SKM-1 treated with dmso at 0.1 percent for 144 hours (cell line): ENCODE data around the gene VKORC1L1.
"Not testable (repeated sequence)": the region's sequence is repeated elsewhere in the genome, so short reads cannot be mapped to it uniquely, and the experiment has no call there.

ENCODE experiments used
- DNase-seq: peaks from one replicate; lab custom pipeline; 2025; ENCODE audit not compliant: unreplicated experiment; lab: John Stamatoyannopoulos, UW

Gene VKORC1L1

DNA sequence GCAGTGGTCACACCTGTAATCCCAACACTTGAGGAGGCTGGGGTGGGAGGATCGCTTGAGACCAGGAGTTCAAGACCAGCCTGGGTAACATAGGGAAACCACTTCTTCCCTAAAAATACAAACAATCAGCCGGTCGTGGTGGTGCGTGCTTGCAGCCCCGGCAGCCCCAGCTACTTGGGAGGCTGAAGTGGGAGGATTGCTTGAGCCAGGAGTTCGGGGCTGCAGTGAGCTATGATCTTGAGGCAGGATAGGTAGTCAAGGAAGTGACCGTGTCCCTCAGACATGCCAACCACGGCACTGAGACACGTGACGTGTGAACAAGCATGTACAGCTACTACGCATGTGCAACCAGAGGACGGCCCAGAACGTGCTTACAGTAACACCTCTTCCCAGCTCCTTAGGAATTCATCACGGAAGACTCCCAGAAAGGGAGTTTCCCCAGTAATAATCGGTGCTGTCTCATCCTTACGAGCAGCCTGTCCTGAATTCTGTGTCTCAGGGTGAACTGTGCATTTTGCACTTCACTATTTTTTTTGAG, 103.9 kb downstream of the VKORC1L1 start:
- no peak for DNase-seq

DNA sequence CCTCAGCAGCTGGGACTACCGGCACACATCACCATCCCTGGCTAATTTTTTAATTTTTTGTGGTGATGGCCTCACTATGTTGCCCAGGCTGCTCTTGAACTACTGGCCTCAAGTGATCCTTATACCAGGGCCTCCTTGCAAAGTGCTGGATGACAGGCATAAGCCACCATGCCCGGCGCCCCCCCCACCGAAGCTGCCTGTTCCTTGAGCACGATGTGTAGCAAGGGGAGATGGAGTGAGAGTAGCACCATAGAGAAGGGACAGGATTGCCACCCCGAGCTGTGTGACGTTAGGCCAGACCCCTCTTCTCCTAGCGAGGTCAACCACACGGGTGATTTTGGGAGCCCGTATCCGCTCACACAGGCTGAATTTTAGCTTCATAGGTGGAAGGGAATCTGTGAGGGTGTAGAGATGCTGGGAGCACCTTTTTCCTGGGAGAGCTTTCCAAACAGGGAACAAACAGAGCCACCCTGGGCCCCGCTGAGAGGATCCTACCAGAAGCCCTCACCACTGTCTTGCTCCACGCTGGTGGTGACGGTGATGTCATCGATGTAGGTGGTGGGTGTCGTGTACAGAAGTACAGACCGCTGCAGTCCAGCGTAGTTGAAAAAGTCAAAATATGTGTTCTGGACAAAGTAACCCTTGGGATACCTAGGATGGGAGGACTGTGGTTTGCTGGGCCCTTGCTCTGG, 106.2 kb downstream of the VKORC1L1 start:
- no peak for DNase-seq

DNA sequence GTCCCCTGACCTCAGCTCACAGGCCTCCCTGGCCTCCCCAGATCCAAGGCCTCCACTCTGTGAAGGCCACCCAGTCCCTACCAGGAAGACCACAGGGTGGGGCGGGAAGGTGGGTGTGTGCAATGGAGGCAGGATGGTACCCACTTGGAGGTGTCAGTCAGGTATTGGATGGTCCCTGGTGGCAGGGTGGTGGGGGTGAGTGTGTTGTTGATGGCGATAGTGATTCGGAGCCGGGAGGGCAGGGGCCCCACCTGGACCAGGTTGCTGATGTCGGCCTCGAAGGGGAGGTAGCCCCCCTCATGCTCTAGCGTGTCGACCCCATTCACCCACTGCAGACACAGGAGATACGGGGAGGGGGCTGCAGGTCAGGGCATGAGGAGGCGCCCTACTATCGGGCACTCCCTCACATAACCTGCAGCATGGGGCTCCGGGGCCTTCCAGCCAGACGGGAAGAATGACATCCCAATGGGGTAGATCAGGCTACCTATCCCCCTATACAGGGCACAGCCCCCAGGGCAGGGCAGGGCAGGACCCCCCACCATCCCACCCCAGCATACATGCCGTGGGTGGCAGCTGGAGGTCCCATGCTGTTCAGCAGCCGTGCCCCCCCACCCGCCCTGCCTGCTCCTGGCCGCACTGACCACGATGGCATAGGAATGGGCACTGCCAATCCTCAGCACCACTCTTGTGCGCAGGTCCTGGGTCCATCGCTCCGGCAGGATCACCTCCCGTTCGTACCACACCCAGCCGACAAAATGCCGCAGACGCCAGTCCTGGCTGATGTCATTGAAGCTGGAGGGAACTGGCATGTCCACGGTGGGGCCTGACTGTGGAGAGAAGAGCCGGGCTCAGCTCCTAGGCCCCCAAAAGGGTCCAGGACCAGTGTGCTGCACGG, 107.0 kb downstream of the VKORC1L1 start:
- DNase-seq: no peak

DNA sequence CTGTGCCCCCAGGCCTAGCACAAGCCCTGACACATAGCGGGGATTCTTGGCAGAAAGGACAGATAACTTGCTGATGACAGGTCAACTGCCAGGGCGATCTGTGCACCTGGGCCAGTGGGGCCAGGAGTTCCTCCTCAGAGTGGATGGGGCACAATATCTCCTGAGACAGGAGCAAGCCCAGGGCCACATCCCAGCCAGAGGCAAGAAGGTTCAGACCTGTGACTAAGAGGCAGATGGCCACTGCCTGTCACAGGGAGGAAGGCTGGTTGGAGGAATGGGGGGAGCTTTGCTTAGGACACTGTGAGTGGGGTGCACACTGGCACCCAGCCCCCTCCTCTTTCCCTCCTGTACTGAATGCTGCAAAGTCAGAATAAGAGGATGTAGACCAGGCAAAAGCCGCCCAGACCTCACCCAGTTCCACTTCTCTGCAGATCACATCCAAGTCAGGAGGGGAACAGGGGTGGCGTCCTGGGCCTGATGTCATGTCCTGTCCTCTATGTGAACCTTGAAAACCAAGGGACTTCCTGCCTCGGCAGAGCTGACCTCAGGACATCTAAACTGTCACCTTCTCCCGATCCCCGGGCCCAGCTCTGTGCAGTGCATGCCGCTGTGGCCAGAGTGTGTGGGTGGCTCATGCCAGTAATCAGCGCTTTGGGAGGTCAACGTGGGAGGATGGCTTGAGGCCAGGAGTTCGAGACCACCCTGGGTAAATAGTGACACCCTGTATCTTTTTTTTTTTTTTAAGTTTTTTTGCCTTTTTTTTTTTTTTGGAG, 107.8 kb downstream of the VKORC1L1 start:
- DNase-seq: peak; percentile 91

DNA sequence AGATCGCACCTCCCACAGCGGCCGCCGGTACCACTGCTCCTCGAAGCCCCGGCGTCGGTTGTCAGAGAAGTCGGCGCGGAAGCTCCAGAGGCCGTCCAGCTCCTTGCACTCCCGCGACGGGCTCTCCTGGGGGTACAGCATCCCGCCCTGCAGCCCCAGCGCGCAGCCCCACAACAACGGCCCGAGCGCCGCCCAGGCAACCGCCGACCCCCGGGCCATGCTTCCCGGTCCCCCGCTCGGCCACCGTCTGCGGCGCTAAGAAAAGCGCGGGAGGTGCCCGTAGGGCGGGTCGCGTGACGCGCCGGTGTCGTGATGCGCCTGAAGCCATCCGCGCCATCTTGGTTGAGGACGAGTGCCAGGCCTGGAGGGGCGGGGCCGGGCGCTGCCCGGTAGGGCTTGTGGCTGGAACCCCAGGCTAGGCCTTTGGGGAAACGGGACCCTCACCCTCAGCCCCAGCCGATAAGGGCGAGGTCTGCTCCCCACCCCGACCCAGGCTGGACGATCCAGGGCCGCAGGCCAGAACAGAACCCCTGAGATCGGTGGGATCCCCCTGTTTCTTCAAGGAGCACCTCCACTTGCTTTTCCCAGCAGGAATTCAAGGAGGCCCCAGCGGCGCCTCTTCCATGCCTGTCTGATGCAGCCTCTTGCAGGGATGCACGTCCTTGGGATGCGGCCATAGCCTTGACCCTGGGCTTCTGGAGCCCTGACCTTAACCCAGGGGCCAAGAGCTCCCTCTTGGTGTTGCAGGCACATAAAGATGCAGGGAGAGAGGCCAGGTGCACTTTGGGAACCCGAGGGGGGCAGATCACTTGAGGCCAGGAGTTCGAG, 109.3 kb downstream of the VKORC1L1 start, which contains the start of gene GUSB:
GUSB (minus strand) TSS at position 249 of the 828 bp plus-strand sequence; CDS start at position 219, 30 bp downstream.
- peak; percentile 81 for DNase-seq

DNA sequence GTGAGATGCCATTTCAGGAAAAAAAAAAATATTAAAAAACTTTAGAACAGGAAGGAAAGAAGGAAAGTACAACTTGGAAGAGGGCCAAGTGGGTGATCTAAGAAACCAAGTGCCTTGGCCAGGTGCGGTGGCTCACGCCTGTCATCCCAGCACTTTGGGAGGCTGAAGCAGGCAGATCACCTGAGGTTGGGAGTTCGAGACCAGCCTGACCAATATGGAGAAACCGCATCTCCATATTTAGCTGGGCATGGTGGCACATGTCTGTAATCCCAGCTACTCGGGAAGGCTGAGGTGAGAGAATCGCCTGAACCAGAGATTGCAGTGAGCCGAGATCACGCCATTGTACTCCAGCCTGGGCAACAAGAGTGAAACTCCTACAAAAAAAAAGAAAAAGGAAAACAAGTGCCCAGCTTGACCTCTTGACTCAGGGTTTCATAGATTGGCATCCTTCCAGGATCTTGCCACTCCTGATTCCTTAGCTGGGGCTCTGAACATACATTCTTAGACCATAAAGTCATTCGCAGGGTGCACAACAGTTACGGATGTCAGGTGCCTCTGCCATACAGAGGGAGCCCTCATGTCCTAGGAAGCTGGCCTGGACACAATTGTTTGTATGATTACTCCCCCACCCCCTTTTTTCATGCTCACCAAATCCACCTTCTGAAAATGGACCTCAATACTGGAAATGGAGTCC, 111.2 kb downstream of the VKORC1L1 start:
- DNase-seq: no peak

DNA sequence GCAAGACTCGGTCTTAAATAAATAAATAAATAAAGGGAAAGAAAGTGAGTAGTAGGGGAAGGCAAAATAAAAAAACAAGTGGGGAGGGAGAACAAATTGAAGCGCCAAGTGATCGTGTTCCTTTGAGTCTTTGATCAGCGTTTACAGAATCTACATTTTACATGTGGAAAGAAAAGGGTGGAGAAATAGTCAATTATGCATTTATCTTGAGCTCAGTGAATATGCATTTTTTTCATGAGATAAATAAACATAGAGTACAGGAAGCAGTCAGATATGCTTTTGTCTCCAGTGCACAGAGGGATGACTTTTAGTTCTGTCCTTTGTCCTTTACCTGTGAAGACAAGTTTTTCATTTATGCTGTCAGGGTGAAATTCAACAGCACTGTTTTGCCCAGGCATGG, 115.2 kb downstream of the VKORC1L1 start:
- no peak for DNase-seq

DNA sequence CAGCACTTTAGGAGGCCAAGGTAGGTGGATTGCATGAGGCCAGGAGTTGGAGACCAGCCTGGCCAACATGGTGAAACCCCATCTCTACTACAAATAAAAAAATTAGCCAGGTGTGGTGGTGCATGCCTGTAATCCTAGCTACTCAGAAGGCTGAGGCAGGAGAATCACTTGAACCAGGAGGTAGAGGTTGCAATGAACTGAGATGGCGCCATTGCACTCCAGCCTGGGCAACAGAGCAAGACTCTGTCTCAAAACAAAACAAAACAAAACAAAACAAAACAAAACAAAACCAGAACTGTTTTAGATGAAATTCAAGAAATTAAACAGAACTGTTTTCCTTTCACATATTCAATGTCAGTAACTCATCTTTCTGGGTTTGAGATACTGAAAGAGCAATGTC, 115.6 kb downstream of the VKORC1L1 start:
- DNase-seq: not testable (repeated sequence)

DNA sequence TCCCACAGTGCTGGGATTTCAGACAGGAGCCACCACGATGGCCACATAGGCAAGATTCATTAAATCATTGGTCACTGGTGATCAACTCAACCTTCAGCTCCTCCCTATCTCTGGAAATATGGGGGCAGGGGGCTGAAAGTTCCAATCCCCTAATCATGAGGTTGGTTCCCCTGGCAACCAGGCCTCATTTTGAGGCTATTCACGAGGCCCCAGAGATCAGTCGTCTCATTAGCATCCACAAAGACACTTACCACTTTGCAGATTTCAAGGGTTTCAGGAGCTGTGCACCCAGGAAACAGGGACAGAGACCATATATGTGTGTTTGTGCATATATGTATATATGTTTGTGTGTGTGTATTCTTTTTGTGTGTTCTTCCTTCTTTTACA, 116.8 kb downstream of the VKORC1L1 start:
- DNase-seq: no peak

DNA sequence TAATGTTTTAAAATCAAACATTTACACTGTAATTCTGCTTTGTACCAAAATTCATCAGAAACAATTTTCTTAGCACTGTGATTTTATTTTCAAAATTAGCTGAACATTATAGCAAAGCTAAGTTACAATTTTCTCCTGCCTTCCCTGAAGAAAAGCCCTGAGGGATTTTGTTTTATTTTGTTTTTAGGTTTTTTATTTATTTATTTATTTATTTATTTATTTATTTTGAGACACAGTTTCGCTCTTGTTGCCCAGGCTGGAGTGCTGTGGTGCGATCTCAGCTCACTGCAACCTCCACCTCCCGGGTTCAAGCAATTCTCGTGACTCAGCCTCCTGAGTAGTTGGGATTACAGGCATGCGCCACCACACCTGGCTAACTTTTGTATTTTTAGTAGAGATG, 119.0 kb downstream of the VKORC1L1 start:
- not testable (repeated sequence) for DNase-seq

DNA sequence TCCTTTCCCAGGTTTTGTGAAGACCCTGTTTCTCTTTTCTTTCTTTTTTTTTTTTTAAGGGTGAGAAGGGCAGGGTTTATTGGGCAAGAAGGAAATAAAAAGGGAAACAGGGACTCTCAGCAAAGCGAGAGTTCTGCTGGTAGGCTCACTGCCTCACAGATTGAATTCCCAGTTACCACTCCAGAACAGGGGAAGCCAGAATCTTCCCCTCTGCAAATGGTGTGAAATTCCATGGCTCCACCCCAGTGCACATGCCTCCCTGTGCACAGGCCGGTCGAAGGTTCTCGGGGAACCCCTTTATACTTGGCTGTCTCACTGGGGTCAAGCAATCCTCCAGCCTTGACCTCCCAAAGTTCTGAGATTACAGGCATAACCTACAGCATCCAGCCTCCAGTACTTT, 119.7 kb downstream of the VKORC1L1 start:
- DNase-seq: no peak

DNA sequence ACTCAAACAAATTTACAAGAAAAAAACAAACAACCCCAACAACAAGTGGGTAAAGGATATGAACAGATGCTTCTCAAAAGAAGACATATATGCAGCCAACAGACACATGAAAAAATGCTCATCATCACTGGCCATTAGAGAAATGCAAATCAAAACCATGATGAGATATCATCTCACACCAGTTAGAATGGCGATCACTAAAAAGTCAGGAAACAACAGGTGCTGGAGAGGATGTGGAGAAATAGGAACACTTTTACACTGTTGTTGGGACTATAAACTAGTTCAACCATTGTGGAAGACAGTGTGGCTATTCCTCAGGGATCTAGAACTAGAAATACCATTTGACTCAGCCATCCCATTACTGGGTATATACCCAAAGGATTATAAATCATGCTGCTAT, 122.1 kb downstream of the VKORC1L1 start:
- not testable (repeated sequence) for DNase-seq

DNA sequence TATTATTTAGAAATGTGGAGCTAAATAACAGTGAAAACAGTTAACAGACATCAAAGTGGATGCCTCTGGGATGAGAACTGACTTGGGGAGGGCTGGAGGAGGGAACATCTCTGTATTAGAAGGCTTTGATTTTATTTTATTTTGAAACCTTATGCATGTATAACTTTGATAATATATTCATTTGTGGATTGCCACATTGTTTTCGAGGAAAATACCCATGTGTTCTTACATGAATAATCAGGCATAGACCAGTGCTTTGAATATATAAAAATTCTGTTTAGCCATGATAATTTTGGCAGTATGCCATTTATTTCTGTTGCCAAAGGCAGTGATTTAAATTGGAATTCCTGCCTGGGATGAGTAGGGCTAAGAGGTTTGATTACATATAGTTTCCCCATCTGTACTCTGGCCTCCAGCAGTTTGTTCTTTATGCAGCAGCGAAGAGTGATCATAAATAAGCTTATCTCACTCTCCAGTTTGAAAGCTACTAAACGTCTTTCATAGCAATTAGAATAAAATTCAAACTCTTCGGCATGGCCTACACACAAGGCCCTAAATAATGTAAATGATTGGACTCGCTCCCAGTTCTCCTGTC, 128.0 kb downstream of the VKORC1L1 start:
- not testable (repeated sequence) for DNase-seq

DNA sequence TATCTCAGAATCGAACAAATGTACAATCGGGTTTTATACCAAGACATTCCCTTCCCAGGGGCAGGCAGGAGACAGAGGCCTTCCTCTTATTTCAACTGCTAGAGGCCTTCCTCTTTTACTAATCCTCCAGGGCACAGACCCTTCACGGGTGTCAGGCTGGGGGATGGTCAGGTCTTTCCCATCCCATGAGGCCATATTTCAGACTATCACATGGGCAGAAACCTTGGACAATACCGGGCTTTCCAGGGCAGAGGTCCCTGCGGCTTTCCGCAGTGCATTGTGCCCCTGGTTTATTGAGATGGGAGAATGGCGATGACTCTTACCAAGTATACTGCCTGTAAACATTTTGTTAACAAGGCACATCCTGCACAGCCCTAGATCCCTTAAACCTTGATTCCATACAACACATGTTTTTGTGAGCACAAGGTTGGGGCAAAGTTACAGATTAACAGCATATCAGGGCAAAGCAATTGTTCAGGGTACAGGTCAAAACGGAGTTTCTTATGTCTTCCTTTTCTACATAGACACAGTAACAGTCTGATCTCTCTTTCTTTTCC, 132.3 kb downstream of the VKORC1L1 start:
- peak; percentile 26 for DNase-seq

DNA sequence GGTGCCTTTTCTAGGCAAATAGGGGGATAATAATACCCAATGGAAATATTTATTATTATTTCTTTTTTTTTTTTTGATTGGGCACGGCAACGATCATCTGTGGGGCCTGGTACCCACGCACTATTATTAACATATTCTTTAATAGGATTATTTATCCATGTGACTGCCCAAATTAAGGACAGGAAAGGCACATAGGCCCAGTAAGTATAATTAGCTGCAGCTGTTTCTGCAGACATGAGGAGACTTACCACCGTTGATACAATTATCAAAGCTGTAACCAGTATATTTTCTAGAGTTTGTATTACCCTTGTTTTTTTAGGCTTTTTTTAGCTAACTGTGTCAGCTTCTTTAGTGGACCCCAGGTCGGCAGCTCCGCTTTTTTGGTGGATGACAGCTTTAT, 134.4 kb downstream of the VKORC1L1 start:
- DNase-seq: no peak
